HG03196 (cell line): ENCODE data around the gene SLC6A8.

Experiments used
- ATAC-seq: cut with Tn5 transposase; IDR thresholded peaks from one replicate; pipeline ENCODE4 v1.9.1; 2021; ENCODE audit not compliant: unreplicated experiment

The SLC6A8 gene

DNA sequence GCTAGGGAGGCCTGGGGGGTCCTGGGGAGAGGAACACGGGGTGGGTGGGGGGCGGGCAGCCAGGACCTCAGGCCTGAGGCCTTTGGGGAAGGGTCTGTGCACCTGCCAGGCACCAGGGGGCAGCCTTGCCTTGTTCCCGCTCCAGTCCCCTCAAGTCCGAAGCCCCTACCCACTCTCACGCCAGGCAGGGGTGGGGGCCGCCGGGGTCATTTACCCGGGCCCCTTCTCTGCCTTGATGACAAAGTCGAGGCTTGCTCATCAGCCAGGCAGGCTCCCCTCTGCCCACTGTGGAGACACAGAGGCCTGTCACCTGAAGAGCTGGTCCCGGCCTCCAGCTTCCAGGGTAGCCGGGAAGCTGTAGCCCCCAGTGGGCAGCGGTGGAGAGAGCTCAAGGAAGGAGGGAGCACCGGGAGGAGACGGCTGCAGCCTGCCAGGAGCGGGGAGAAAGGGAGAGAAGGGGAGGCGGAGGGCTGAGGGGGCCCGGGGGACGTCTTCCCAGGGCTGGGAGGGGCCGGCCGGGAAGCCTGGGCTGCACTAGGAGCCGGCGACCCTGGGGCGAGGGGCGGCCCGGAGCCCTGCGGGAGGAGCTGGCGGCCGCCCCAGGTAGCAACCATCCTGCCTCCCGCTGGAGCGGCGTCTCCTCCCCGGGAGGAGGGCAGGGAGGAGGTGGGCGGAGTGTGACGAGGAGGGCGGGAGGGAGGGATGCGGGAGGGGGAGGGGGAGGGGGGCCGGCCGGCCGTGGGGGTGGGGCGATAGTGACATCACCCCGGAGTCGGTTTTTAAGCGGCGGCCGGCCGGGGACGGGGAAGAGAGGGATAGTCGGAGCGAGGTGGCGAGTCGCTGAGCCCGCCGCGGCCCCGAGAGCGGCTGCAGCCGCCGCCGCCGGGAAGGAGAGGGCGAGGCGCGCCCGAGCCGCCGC is at the start of gene SLC6A8:
SLC6A8 (plus strand) TSS at position 806 of the 919 bp plus-strand sequence. CDS start 649 bp downstream, outside the sequence.
- ATAC-seq = no peak

DNA sequence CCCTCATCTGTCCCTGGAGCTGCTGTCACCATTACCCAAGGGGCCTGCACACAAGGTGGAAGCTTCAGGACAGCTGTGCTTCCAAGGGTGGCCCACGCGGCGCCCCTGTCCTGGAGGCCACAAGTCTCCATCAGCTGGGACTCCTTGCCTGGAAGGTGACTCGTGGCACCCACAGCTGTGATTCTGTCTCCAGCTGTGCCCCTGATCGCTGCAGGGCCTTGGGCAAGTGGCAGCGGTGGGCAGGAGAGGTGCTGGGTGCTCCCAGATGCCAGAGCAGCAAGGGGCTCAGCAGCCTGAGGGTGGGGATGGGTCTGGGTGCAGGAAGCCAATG is 49.7 kb upstream of the SLC6A8 start:
- ATAC-seq = no peak

DNA sequence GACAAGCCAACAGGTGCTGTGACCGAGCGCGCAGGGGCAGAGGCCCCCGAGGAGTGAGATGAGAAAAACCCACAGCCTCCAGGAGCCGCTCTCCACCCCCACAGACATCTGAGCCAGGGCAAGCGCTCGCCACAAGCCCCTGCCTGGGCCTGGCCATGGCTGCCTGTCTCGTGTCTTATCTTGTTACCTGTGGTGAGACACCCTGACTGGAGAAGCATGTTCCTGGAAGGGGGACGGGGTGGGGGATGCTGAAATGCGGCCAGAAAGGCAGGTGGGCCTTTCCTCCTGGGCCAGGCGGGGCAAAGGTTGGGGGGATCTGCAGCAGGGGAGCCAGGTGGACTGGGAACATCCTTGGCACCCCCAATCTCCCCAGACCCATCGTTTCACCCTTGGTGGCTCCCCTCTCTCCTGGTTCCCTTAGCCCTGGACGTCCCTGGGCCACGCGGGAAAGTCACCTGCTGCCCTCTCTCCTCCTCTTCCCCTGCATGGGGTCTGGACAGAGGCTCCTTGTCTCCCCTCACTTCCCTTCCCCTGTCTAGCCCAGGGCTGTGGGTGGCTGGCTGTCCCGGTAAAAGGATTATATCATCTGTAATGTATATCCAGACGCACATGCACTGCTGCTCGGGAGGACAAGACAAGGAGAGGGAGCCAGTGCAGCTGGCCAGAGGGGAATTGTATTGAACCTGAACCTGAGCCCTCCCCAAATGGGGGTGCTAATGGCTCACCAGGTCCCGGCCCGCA is 49.1 kb upstream of the SLC6A8 start:
- no peak for ATAC-seq

DNA sequence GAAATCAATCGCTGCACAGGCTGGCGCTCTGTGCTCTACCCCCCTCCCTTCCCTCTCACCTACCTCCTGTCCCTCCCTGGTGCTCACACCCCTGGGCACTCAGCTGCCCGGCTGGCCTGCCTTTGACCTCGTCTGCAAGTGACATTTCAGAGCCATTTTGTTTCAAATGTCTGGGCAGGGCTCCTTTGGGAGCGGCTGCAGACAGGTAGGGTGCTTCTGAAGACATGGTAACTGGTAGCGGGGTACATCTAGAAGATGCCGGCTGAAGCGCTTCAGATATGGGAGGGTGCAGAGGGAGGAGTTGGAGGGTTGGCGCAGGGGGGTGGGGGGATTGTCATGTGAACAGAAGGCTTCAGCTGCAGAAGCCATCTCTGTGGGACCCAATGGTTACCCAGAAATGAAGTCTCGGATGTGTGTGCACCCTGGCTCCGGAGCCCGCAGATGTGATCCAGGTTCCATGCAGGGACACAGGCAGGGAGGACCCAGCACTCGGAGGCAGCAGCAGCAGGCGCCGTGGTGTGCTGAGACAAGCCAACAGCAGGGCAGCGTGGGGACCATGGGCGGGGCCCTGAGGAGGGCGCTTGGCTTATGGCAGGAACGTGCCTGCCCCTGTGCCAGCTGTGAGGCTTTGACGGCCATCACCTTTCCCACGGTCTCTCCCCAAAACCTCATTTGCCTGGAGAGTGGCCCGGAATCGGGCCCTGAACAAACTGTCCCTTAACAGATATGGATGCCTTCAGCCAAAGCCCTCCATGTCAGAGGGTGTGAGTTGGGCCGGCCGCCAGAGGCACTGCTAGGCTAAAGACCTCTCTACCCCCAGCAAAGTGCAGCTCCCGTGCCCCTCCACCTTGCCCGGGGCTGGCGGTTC is 48.3 kb upstream of the SLC6A8 start:
- no peak for ATAC-seq

DNA sequence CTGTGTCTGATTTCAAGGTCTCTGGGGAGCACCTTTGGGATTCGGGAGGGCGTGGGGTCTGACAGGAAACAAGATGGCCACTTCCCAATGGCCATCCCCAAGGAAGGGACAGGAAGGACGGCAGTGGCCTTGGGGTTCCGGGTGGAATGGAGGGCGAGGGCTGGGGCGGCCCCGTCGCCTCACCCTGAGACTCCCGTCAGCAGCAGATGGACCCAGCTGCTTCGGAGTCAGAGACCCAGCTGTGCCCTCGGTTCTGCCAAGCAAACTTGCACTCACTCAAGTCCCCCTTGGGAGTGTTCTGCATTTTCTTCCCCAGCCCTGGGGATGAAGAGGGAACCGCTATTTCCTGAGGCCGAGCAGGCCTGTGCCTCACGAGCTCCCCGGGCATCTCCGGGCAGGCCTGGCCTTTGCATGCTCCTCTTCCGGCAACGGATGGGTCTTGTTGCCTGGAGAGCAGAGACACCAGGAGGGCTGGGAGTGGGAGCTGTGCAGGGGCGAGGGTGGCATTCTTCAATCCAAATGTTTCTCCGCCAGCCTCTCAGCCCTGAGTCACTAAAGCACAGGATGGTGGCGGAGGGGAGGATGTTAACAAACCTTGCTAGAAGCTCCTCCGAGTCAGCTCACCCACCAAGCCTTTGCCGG is 47.6 kb upstream of the SLC6A8 start:
- ATAC-seq = no peak

DNA sequence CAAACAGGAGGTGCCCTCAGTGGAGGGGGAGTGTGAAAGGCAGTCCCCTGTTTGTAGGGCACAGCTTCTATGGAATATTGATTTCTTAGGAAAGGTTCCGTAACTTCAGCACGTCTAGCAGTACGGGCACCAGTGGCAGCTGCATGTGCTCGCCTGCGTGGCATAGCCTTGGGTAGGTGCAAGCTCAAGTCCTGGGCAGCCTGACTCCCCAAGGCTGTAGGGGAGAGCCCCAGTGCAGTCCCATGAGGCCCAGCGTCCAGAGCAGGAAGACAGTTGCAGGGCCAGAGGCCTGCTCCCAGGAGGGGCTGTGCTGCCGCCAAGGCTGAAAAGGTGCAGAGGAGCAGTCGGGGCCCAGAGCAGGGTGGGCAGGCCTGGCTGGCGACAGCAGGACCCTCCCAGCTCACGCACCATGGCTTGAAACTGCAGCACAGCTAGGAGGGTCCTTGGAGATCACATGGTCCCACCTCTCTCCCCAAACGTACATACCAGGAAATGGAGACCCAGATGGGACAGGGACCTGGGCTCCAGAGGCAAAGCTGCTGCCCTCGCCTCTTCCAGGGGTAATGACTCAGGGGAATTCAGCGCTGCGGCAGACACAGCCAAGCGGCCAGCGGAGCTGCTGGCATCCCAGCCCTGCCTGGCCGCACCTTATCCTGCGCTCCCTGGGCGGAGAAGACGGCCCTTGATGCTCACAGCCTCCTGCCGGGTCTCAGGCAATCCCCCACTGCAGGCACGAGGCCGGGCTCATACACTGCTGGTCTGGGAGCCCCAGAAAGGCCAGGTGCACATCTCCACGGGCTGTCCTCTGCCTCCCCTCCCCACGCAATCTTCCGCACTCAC is 46.8 kb upstream of the SLC6A8 start:
- ATAC-seq = no peak

DNA sequence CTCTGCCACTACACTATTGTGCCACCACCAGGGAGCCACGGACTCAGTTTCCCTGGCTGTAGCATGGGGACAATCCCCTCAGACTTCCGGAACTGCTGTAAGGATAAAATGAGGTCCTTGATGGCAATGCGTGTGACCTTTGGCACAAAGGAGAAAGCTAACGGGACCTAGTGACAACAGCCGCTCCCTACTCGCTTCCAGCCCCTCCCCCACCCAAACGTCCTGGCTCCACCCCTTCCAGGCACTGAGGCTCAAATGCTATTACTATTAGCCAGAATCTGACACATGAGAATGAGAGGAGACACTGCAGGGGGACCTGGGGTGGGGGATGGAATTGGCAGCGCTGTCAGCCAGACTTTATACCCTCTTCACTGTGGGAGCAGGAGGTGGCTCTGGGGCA is 46.1 kb upstream of the SLC6A8 start:
- ATAC-seq = no peak

DNA sequence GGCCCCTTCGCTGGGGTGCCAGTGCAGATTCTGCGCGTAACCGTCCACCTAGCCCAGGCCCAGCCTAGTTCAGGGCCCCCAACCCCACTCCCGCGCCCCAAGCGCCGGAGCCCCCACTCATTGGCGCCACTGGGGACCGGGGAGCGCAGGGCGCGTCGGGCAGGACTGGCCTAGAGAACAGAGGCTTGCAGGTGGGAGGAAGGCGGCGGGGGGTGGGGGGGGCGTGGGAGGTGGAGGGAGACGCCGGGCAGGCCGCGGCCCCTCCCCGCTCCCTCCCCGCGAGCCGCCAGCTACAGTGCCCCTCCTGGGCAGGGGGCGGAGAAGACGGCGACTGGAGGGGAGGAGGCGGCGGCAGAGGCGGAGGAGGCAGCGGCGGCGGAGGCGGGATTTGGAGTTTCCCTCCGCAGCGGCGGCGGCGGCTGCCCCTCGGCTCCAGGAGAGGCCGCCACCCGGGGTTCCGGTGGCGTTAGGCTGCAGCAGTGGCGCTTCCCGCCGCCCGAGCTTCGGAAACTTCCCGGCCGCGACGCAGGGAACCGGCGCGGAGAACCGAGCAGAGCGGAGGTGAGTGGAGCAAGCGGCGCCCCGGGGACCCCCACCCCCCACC is 45.6 kb upstream of the SLC6A8 start:
- no peak for ATAC-seq

DNA sequence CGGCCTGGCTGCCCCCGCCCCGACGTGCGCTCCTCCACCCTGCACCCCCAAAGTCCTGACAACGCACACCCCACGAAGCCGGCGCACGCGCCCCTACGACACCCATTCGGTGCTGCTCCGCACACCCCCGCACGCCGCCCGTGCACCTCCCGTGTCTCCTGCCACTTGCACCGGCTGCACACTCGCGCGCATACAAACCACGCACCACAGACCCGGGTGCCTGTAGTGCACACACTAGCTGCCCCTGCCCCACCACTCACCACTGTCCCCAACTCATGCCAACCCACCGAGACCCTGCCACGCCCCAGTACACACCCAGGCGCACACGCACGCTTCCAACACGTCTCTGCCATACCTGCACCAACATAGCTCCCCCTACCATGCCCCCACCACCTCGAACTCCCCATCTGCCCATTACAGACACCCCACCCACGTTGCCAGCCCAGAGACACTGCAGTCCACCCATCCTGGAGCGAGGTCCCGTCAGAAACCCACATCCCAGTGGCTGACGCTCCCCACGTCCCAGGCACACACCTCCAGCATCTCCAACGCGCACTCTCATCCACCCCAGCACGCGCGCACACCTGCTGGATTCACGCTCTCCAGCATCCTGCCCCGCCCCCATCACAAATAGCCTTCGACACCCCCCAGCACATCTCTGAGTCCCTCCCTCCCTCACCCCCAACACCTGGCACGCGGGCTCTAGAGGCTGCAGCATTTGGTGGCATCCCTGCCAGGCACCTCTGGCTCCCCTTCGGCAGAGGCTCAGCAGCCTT is 44.9 kb upstream of the SLC6A8 start:
- no peak for ATAC-seq

DNA sequence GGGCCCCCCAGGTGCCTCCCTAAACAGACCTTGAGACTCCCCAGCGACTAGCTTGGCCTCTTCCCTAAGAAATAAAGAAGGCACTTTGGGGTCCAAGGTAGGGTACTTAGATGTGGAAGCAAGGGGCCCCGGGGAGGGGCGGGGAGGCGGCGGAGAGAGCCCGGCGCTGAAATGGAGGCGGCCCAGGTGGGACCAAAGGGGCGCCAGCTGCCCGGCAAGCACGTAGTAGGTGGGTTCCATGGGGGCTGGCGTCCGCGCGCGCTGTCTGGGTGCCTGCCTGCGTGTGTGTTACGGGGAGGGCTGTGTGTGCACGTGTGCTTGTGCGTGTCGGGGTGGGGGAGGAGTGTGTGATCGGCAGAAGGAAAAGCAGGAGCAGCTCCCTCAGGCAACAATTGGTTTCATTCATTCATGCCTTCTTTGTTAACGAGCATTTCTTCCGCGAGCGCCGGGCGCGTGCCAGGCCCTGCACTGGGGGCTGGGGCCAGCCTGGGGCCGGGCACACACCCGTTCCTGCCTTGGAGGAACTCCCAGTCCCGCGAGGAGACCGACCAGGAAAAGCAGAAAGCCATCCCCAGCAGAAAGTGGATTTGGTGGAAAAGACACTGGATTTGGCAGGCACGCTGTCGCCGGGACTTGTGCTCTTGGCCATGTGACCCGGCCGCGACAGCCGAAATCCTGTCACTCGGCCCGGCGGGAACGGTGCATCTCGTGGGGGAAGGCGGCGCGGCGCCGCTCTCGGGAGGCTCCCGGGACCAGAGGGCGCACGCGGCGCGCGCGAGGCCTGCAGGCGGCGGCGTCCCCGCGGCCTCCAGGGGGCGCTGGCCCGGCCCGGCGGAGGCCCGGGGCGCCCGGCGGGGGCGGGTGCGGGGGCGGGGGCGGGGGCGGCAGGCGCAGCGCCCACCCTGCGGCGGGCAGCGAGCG is 44.0 kb upstream of the SLC6A8 start:
- no peak for ATAC-seq

DNA sequence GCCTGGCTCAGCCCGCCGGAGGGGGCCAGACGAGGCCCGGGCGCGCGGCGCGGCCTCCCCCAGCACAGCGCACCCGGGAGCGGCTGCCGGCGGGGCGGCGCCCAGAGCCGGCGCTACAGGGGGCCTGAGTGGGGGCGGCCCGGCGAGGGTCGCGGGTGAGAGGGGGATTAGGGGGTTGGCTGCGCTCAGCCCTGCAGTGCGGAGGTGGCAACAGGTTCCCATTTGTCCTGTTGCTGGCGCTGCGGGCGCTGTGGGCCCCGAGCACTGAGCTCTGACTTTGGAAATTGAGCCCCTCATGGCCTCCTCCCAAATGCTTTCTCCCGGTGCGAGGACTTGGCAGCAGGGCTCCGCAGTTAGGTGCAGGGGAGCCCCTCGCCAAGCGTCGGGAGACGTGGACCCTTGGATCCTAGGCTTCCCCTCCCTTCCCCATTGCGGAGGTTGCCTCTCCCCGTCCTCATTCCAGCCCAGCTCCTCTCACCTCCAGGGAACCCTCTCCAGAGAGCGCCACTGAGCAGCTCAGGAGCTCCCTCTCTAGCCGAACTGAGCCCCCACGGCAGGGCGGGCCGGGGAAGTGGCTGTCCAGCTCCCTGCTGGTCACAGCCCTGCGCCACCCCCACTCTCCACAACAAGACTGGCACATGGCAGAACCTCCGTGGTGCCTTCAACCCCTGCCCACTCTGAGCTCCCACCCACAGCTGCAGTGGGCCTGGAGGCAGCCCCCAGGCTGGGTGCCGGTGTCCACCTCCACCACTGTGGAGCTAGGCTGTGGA is 43.2 kb upstream of the SLC6A8 start:
- no peak for ATAC-seq

DNA sequence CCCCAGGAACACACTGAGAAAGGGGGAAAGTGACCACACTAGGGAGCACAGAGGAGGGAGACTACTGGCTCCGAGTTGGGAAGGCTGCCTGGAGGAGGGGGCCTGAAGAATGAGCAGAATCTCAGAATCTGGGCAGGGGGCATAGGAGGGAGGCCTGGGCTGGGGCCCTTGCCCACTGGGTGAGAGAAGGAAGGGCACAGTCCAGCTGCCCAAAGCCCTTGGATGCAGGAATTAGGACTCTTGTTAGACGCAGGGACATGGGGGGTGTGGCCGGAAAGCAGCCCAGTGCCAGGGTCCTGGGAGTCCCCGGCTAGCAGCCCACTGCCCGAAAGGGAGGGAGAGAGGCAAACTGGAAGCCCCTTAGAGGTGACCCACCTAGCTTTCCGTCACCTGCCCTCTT is 42.6 kb upstream of the SLC6A8 start:
- ATAC-seq = no peak

DNA sequence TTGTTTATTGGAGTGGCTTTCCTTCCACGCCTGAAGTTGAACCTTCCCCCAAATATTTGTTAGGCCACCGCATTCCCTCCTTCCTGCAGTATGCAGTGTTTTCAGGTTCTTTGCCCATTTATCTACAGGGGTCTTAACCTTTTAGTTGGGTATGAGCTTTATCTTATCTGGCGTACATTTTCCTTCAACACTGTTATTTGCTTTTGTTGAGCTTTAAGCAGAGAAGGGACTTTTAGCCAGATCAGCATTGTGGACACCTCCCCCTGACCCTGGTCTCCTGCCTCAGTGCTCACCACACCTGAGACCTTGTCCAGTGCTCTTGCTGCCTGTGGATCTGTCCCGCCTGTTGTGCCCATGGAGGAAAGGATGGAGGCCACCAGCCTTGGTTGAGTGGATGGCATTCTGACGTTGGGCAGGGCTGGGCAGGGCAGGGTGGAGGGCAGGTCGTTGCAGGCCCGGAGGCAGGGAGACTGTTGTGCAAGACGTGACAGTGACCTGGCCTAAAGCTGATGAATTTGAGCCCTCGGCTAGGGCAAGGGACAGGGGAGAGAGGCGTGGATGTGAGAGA is 41.7 kb upstream of the SLC6A8 start:
- ATAC-seq = no peak

DNA sequence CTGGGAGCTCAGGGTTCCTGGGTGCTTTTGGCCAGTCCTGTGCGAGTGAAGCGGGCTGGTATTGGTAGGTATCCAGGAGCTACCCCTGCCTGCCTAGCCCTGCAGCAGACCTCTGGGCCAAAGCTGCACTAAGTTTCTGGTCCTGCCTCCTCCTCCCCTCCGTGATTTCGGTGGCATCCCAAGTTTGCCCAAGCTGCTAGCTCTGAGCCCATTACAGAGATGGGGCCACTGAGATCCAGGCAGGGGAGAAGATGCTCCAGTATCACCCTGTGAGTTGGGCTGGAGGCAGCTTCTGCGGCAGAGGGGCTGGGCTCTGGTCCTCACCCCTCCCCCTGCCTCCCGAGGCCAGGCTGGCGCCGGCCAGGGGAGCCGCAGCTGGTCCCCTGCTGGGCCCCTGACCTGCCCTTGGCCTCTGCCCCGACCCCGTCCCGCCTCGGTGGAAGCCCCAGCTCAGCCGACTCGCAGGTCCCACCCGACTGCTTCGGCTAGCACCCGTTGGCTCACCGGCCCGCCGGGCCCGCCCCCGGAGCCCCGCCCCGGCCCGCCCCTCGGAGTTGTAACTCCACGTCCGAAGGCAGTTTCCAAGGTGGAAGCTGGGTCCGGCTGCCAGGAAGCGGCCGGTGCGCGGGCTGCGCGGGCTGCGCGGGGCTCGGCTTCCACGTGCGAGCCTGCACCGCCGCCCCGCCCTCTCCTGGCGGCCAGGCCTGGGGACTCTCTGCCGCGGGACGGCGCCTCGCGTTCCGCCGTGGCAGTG is 40.9 kb upstream of the SLC6A8 start, which contains the start of gene DUSP9:
DUSP9 (plus strand) TSS at position 584 of the 754 bp plus-strand sequence. CDS start 751 bp downstream, outside the sequence.
- ATAC-seq = no peak

DNA sequence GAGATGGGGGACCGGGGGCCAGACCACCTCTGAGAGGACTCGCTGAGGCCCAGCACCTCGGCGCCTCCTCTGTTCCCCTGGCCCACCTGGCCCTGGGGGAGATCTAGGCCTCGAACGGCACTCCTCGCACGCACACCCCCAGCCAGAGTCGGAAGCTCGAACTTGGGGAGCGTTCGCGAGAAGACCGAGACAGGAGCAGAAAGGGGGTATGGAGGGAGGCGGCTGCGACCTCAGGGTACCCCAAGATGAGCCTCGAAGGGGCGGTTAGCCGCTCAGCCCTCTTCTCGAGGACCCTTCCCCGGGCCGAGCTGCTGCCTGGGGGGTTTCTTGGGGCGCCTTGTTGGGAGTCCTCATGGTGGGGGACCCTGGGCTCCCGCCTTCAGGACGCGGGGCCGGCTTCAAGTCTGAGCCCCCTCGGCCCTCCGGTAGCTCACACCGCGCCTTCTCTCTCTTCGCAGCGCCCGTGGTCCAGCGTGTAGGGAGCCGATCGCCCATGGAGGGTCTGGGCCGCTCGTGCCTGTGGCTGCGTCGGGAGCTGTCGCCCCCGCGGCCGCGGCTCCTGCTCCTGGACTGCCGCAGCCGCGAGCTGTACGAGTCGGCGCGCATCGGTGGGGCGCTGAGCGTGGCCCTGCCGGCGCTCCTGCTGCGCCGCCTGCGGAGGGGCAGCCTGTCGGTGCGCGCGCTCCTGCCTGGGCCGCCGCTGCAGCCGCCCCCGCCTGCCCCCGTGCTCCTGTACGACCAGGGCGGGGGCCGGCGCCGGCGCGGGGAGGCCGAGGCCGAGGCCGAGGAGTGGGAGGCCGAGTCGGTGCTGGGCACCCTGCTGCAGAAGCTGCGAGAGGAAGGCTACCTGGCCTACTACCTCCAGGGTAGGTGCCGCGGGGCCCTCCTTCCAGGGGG is 40.0 kb upstream of the SLC6A8 start:
- no peak for ATAC-seq
